ENCODE results near the gene MYO3B.

DNA sequence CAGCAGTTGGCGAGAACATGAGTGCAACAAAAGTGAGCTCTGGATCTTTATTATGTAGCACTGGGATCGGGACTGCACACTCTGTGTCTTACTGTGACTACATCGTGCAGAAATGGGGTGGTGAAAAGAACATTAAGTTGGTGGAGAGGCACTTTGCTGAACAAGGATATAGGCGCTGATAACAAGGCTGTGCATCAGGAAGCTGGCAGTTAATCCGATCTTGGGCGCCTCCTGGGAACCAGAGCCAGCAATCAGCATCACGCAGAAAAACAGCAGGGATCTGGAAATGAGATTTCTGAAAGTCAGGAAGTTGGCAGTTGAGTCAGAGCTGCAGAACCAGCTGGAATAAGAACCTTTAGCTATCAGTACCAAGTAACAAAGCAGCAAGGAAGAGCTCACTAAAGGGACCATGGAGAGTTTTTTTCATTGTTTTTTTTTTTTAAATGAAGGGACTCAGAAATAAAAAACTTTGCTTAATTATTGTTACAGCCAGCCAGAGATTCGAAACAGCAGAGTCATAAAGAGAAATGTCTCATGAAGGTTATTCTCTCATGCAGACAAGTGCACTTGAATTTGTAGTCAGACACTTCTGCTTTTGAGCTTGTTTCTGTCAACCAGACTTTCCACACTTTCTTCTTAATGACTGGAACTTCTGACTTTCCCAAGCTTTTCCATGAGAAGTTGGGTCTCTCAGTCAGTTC, 22.8 kb upstream of the MYO3B start:
- TF ChIP-seq POLR2A (IDR thresholded peaks at IDR 0.05; ENCODE audit: low read length) (no peak), GATA1 (IDR thresholded peaks at IDR 0.05; ENCODE audit: low read depth, low read length) (no peak)
